GM19438 (cell line): ENCODE measurements around the gene ABCD3.
"Not testable (repeated sequence)": the region's sequence is repeated elsewhere in the genome, so short reads cannot be mapped to it uniquely, and the experiment has no call there.

Experiments used
- ATAC-seq: cut with Tn5 transposase; IDR thresholded peaks from one replicate; pipeline ENCODE4 v1.9.1; 2021; ENCODE audit warnings: low read depth; ENCODE audit not compliant: unreplicated experiment

Gene ABCD3

DNA sequence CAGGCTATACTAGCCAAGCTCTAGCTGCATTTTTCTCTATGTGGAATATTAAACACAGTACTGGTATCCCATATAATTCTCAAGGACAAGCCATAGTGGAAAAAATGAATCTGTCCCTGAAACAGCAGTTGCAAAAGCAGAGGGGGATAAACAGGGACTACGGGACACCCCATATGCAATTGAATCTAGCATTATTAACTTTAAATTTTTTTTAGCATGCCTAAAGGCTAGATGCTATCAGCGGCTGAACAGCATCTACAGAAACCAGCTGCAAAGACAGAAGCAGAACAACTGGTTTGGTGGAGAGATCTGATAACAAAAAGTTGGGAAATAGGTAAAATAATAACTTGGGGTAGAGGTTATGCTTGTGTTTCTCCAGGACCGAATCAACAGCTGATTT, 30.6 kb downstream of the ABCD3 start:
- not testable (repeated sequence) for ATAC-seq

- no peak for ATAC-seq
Observed at GRCh38 chr1:94456736-94457135, 38.5 kb downstream of the ABCD3 start.

DNA sequence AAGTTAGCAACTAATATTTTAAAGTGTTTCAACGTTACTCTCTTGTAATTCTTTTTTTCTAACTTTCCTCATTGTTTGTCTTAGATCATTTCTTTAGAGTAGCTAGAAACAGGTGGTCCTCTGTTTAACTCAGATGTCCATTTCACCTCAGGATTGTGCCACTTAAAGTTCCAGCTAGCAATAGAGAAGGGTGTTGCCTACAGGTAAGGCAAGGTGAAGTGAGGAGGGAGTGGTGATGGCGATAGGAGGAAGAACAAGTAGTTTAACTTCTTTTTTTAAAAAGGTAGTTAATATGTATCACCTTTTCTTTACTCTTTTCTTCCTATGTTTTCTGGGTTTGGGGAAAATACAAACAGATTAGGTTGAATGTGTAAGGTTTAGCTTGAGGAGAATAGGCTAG, 44.4 kb downstream of the ABCD3 start:
- ATAC-seq, result no peak

DNA sequence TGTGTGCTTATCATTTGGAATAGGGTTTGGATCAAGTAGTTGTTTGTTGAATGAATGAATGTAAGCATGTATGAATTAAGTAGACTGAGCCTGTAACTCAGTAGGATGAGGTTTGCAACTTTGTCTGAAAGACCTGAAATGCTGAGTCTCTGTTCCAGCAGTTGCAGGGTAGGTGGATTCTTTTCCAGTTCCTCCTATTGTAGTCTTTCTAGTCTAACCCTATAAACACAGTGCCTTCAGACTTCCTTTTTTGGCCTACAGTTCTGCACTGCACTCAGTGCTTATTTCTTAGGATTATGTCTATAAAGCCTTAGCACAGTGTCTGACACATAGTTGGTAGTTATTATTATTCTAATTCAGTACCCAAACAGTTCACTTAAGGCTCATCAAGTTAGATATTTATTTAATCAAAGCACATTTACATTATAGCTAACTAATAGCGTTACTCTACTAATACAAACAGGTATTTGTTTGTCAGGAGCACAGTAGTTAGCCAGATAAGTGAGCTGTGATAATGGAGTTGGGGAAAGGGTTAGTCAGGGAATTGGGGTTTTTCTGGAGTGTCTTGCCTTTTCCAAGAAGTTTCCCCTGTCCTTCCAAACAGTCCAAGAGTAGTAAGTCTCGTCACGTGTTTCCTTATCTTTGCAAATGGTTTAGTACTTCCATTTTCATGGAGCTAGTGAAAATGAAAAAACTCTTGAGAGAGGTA, 45.0 kb downstream of the ABCD3 start:
- ATAC-seq, result no peak

DNA sequence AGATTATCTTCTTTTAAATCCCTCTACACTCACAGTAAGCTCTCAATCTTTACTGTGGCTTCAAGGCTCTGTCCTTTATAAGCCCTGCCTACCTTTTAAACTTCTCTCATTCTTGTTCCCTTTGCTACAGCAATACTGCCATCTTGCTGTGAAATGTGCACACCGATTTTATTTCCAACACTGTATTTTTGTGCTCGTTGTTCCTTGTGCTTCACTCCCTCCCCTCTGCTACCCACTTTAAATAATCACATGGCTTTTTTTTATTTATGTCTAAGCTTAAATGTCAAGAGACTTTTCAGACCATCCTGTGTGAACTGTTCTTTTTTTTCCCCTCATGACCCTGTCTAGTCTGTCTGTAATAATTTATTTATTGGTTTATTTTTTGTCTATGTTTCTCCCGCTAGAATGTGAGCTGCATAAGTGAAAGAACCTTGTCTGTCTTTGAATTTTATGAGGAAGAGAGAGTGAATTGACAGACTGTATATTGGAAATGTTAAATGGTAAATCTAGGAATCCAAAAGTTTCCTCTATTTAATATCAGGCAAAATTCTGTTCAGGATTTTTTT, 45.7 kb downstream of the ABCD3 start:
- no peak for ATAC-seq

DNA sequence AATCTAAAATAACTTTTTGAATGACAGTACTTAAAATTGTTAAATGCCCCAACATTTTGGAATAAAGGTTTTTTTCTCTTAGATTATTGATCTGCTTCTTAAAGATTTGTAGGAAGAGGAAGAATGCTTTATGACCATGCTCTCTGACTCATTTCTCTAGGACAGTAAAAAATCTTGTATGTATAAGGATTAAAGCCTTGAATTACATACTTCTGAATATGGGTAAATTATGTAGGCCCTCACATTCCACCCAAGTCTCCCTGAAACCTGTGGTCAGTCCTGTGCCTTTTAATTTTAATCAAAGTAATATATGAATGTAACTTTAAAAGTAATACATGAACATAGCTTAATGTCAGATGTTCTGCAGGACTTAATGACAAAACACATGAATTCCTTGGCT, 50.5 kb downstream of the ABCD3 start:
- no peak for ATAC-seq

- ATAC-seq, result no peak
Observed at GRCh38 chr1:94471271-94471670, 53.1 kb downstream of the ABCD3 start.

DNA sequence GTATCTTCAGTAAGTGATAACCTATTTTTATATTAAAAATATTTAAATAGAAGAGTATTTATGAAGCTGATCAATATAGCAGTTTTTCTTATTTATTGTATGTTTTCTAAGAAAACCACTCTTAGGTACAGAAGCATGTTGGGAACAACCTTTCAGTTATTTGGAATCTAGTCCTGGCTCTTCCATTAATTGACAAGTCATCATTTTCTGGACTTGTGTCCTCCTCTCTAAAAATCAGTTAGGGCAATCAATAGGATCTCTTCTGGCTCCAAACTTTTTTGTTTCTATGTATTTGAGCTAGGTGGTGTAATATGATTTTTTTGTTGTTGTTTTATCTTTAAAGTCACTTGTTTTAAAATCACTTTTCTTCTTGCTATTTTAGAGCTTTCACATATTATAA, 57.0 kb downstream of the ABCD3 start:
- no peak for ATAC-seq

DNA sequence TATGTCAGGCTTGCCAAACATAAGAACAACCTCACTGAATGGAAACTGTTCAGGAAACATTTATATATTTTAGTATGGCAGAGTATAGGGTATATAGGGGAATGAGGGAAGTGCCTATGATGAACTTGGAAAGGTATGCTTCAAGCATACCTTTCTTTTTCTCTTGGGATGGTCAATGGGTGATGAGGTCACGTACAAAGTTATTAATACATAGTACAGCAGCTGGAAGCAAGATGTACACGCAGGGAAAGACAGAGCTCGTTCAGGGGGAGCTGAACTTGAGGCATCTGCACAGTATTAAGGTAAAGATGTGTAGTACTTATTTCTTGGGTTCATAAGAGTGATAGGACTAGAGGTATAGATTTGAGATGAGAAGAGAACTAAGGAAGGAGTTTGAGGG, 61.5 kb downstream of the ABCD3 start:
- no peak for ATAC-seq

DNA sequence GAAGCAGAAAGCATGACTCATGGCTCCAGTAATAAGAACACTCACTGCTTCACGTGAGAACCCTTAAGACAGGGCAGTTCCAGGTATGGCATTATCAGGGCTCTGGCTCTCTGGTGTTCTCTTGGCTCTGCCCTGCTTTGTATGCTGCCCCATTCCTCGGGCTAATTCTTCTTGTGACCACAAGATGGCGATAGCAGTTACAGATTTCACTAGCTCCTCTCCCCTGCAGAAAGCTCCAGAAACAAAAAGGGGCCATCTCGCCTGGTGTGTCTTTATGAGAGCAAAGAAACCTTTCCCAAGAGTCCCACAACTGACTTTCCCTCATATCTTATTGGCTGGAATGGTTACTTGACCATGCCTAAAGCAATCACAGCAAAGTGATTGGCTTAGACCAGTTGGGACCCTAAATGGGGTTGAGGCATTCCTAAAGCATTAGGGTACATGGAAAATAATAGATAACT, 63.3 kb downstream of the ABCD3 start:
- ATAC-seq, result peak; percentile 99

DNA sequence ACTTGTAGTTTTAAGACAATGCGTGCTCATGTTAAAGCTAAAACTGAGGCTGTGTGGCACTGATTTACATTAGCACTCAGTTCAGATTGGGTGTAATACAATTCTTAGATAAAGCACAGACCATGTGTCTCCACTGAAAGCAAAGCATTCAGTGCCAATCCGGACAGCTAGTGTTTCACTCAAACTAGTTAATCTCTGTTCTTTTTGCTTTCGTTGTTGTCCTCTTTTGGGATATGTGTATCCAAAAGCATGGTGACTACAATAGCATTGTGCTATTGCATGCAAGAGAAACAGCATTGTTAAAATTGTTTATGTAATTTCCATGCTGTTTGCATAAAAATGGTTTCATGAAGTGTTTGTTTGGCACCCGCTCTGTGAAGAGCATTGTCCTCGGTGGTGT, 68.8 kb downstream of the ABCD3 start:
- ATAC-seq, result no peak

DNA sequence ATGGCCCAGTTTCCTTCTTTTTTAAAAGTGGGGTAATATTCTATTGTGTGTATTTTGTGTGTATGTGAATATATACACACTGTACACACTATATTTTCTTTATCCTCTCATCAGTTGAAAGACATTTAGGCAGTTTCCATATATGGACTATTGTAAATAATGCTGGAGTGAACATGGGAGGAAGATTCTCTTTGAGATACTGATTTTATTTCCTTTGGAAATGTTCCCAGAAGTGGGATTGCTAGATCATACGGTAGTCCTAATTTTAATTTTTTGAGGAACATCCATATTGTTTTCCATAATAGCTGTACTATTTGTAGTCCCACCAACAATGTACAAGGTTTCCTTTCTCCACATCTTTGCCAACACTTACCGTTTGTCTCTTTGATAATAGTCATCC, 72.4 kb downstream of the ABCD3 start:
- ATAC-seq, result no peak

DNA sequence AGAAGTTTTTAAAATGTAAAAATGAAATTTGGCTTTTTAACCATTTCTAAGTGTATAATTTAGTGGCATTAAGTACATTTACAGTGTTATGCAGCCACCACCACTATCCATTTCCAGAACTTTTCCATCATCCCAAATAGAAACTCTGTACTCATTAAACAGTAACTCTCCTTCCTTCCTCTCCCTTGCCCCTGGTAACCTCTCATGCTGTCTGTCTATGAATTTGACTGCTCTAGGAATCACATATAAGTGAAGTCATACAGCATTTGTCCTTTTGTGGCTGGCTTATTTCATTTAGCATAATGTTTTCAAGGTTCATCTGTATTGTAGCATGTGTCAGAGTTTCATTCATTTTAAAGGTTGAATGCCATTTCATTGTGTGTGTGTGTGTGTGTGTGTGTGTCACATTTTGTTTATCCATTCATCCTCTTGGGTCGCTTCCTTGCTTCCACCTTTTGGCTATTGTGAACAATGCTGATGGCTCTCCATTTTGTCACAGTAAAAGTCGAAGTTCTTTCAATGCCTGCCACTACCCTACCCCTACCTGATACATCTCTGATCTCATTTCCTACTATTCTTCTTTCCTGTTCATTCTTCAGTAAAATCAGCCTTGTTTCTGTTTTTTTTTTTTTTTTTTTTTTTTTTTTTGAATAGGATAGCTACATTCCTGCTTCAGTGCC, 78.0 kb downstream of the ABCD3 start:
- ATAC-seq, result no peak

DNA sequence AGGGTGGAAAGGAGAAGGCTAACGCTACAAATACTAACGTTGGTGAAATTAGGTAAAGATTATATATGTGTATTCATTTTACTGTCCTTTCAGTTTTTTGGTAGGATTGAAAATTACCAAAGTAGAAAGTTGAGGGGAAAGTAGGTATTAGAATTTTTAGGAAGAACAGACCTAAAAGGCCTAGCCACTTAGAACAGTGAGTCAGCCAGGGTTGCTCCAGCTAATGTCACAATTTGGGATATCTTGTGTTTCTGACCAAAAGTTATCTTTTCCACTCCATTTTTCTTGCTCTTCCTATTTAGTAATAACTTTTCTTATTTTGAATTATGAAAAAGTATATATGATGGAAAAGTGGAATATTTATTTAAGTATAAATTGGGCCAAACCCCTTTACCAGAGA, 83.2 kb downstream of the ABCD3 start:
- no peak for ATAC-seq

DNA sequence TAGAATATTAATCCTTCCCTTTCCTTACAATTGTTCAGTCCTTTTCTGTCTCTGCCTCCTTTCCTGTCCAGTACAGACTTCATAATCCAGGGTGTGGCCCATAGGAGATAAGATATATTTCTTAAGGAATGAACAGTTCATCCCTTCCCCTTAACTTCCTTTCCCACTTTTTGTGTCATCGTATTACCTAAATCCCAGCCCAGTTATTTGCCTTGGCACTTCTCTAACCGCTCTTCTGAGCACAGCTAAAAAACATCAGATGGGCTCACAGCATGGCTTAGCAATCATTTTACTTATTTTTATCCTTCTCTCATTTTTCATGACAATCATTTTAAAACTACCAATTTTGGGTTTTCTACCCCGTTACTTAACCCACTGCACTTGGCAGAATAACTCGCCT, 83.7 kb downstream of the ABCD3 start:
- ATAC-seq, result no peak

DNA sequence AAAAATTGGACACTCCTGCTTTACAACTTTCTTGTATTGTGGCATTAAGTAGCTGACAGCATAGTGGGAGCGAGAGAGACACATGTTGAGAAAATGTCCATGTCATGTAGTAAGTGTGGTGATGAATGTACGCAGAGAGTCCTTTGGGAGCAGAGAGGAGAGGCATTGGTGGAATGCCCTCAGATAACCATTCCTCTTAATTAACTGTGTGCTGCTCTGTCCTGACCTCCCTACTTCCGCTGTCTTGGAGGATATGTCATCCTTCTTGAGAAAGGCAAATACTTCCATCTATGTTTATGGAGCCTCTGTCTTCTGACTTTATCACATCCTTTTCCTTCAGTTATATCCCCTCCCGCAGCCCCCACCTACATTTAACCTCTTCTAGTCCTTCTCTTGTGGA, 85.0 kb downstream of the ABCD3 start:
- ATAC-seq, result no peak

GRCh38 chr1:94504601-94505000, 86.4 kb downstream of the ABCD3 start:
- ATAC-seq, result no peak

- no peak for ATAC-seq
Observed at GRCh38 chr1:94512816-94513215, 94.6 kb downstream of the ABCD3 start.

GRCh38 chr1:94514095-94514727, 96.0 kb downstream of the ABCD3 start:
- no peak for ATAC-seq

- no peak for ATAC-seq
Observed at GRCh38 chr1:94515296-94515947, 97.2 kb downstream of the ABCD3 start.

GRCh38 chr1:94519351-94519750, 101.2 kb downstream of the ABCD3 start:
- ATAC-seq, result no peak
